ENCODE results near the gene MAD1L1.
"Not testable (repeated sequence)": the region's sequence is repeated elsewhere in the genome, so short reads cannot be mapped to it uniquely, and the experiment has no call there.

Gene MAD1L1

DNA sequence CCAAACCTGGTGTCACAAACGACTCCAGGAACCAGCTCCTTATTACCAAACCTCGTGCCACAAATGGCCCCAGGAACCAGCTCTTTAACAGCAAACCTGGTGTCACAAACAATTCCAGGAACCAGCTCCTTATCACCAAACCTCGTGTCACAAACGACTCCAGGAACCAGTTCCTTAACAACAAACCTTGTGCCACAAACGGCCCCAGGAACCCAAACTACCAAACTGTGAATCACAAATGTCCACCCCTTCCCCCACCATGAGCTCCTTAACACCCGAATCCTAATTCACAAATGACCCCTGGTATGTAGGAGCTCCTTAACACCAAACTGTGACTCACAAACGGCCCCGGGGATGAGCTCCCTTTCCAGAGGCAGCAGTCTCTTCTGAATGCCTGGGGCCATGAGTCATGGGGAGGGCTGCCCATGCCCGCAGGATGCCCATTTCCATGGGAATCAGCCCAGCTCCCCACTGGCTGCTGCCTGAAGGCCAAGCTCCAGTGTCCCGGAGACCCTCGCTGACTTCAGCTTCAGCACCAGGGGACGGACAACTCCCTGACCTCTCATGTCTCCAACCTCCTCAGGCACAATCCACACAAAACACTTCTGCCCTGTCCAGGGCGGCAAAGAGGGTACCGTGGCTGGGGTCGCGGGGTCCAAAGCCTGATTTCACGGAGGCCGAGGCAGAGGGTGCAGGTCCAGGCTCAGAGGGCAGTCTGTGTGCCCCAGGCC lies 349.5 kb downstream of the MAD1L1 start:
- no peak for DNase-seq (ENCODE audit: low spot score)

DNA sequence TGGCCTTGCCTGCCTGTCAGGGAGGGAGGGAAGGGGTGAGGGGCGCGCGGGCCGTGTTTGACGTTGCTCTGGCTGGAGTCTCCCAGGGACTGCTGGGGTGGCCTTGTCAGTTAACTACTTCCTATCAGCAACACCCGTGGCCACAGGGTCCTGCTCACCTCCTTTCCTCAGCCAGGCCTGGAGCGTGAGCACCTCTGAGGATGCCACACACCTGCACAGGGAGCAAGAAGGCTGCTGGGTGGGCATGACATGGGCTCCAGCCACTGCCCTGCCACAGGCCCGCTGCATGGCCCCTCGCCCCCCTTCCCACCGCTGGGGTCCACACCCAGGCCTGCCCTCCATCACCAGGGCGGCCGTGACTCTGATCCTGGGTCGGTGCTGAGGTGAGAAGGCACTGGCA lies 350.3 kb downstream of the MAD1L1 start:
- no peak for DNase-seq (ENCODE audit: low spot score)

DNA sequence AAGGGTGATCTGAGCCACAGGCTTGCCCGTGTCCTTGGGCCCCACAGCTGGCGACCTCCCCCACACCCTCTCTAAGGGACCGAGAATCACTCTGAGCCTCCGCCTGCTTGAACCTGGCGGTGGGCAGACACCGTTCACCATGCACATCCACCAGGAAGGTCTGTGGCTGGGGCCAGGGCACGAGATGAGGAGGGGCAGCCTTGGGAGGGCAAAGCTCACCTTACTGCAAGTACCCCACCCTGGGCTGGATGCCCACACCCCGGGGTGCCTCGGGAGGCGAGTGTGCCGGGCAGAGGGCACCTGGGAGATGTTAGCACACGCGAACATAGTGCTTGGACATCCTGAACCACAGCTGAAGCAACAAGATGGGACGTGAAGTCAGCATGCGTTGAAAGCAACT lies 350.8 kb downstream of the MAD1L1 start:
- DNase-seq (ENCODE audit: low spot score) = no peak

DNA sequence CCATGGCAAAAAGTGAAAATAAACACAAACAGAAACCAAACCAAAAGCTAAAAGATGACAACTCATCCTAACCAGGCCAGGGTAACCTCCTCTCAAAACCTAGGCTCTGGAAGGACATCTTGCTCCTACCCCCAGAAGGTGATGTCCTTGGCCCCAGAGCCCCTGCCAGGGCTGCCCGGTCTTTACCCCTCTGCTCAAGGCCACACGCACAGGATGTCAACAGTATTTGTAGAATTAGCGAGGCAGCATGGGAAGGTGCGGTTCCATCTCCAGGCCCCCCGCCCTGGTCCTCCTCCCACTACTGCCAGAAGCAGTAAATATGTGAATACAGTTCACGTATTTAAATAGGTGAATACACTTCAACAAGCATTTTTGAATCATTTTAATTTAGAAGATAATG lies 356.1 kb downstream of the MAD1L1 start:
- DNase-seq (ENCODE audit: low spot score) = not testable (repeated sequence)

DNA sequence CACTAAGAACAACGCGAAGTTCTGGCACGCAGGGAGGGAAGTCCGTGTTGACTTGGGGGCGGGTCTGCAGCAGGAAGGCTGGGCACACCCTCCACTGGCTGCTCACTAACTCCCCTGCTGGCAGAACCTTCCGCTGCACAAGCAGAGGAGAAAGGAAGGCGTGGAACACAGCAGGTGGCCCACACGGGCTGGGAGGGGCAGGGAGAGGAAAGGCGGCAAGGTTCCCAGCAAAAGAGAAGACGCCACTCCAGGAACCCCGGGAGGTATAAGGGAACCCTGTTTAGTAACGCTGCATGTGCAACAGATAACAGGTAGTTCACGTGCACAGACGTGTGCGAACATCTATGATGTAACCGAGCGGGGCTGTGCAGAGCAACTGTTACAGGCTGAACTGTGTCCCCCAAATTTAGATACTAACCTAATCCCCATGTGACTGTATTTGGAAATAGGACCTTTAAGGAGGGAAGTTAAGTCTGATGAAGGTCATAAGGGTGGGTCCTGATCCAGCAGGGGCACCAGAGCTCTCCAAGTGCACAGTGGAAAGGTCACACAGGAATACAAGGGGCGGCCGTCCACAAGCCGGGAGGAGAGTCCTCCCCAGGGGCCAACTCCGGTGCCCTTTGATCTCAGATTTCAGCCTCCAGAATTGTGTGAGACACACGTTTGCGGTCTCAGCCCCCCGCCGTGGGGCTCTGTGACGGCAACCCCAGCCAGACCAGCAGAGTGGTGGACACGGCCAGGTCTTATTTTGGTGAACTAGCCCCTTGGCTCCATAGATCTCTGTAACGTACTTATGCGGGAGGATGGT lies 357.1 kb downstream of the MAD1L1 start:
- not testable (repeated sequence) for DNase-seq (ENCODE audit: low spot score)

DNA sequence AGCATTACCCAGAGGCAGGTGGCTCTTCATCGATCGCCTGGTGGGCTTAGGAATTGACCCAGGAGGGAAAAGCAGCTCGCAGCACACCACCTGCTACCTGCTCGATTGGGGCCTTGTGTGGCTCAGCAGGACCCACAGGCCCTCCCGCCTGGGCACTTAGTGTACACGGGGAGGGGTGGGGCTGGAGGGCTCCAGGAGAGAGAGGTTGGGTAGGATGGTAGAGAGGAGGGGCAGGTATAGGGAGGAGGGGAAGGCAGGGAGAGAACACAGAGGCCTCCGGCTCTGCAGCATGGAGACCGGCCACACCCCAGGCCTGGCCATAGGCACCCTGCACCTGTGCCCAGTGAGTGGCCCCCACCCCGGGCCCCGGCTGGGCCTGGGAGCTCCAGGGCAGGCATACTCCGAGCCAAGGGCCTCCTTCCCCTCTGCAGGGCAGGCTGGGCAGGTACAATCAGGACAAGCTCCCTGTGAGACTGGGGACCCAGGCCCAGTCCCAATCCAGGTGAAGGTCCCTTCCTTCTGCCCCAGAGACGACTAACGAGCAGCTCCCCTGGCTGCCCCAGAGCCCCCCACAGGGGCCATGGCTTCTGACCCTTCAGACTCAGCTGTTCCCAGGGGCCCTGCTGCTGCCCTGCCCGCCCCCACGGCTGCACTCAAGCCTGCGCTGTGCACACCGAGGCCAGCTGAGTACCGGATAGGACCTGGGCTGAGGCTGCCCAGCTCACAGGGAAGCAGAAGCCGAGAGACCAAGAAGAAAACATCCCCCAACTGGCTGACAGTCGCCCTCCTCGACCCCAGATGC lies 358.0 kb downstream of the MAD1L1 start:
- DNase-seq (ENCODE audit: low spot score) = not testable (repeated sequence)

DNA sequence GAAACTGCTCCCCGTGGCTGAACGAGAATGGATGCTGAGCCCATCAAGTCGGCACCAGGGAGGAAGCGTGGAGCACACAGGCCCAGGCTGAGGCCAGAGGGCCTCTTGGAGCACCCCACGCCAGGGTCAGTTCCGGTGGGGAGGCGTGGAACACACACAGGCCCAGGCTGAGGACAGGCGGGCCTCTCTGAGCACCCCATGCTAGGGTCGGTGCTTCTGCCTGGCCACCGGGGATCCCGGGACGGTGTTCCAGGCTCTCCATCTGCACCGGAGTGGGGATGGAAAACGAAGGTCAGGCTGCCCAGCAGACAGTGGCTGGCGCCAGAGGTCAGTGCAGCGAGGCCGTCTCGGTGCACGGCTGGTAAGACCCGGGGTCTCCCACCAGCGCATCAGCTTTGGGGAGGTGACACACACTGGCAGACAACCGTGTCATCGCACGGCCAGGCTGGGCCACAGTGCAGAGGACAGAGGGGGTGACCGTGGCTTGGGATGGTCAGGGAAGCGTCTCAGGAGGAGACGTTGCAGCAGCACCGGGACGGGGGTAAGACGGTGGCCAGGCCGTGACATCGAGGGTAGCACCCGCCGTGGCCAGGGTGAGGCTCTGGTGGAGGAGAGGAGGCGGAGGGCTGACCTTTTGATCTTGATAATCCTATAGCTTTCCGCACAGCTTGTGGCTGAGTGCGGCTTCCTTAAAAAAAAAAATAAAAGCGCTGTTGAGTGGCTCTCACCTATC lies 358.7 kb downstream of the MAD1L1 start:
- no peak for DNase-seq (ENCODE audit: low spot score)

DNA sequence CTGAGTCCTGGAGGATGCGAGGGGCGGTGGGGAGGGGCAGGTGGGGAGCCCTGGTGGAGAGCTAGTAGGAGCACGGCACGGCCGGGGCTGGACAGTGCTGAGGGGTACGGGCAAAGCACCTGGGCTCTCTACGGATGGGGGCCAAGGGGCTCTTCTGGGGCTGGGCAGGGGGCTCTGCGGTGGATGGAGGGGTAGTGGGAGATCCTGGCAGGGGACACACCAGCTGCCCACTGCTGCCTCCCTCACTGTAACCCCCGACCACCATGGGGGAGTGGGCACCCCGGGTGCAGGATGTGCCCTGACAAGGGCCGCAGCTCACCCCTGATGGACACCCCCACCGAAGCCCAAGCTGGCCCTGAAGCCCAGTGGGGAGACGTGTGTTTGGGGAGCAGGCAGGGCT lies 359.3 kb downstream of the MAD1L1 start:
- DNase-seq (ENCODE audit: low spot score) = no peak

DNA sequence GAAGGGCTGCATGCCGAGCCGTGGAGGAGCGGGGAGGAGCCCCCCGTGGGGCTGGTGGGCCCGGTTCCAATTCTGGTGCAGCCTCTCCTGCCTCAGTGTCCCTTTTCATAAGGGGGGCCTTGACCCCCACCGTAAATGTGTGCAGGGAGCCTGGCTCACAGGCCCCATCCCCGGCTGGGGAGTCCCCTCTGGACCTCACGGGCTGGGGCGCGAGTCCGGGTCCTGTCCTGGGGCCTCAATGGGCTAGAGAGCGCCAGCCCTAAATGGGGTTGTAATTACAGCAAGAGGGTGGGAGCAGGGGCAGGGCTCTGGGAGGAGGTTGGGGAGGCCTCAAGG lies 359.7 kb downstream of the MAD1L1 start:
- no peak for DNase-seq (ENCODE audit: low spot score)

DNA sequence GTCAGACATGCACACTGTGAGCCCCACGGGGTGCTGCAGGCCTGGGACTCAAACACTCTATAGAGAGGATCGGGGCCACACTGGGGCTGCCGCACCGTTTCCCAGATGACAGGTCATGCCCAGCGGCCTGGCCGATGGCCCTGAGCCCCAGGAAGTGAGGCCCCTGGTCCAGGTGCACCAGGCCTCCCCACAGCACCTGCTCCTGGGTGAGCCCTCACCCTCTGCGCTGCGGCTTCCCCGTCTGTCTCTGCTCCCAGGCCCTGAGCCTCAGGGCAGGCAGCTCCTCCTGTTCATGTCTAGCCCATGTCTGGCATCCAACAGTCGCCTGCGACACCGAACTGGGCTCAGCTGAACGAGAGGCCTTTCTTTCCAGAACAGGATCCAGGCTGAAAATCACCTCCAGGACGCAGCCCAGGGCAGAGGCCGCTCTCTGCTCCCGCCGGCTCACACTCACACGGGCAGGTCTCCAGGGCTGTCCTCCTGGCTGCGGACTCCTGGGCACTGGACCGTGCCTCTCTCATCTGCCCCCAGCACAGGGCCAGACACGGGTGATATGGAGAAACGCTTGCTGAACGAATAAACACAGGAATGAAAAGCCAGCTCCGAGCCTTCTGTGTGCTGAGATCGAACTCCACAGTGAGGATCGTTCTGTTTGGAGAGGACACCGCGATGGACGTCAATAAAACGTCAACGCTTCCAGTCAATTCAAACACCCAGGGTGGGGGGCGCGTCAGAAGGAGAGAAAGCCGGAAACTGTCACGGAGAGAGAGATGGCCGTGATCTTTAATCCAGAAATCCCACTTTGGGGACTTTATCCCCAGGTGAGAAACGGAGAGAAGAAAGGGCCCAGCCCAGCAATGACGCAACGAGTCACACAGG lies 360.3 kb downstream of the MAD1L1 start:
- no peak for DNase-seq (ENCODE audit: low spot score)

DNA sequence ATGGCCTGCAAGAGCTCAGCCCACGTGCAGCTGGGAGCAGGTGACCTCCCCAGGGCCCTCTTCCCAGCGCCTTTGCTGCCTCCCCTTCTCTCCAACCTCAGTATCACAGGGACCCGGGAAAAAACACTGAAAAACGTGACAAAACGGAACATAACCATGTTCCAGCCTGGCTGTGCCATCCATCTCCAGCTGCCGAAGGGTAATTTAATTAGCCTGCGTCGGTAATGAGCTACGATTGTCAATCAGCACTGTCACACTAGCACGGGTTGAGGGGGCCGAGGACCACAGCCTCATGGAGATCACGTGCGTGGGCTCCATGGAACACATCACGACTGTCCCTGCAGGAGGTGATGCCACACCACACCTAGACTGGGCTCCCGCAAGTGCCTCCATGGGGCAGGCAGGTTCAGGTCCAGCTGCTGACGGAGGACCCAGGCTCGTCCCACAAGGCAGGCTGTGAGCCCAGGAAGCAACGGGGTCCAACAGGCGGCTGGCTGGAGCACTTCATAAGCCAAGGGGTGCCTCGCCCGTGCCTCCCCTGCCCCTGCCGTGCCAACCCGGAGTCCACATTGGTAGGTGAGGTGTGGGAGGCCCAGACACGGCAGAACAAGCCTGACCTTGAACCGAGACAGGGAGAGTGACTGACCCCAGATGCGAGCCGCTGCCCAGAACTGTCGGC lies 363.2 kb downstream of the MAD1L1 start:
- DNase-seq (ENCODE audit: low spot score) = no peak

DNA sequence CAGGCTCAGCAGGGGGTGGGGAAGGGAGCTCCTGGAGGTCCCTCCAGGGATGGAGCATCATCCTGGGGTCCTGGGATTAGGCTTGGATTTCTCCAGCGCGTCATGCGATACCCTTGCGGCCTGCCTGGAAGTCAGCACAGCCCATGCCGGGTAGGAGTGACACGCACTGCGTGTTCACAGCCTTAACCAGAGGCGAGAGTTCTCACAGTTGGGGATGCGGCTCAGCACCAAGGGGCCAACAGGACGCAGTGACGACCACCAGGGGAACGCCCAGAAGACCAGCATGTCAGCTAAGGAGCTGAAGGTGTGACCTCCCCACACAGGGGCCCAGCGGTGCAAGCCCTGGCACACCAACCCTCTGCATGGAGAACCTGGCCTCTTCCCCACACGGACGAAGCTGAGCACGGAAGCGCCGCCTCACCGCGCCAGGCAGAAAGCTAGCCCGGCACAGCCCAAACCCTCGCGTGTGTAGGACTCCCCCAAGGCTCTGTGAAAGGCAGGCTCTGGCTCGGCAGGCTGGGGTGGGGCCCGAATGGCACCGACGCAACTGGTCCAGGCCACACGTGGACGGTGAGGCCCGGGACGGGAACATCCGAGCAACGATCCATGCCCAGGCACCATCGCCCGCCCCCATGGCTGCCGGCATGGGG lies 364.1 kb downstream of the MAD1L1 start:
- DNase-seq (ENCODE audit: low spot score) = no peak

DNA sequence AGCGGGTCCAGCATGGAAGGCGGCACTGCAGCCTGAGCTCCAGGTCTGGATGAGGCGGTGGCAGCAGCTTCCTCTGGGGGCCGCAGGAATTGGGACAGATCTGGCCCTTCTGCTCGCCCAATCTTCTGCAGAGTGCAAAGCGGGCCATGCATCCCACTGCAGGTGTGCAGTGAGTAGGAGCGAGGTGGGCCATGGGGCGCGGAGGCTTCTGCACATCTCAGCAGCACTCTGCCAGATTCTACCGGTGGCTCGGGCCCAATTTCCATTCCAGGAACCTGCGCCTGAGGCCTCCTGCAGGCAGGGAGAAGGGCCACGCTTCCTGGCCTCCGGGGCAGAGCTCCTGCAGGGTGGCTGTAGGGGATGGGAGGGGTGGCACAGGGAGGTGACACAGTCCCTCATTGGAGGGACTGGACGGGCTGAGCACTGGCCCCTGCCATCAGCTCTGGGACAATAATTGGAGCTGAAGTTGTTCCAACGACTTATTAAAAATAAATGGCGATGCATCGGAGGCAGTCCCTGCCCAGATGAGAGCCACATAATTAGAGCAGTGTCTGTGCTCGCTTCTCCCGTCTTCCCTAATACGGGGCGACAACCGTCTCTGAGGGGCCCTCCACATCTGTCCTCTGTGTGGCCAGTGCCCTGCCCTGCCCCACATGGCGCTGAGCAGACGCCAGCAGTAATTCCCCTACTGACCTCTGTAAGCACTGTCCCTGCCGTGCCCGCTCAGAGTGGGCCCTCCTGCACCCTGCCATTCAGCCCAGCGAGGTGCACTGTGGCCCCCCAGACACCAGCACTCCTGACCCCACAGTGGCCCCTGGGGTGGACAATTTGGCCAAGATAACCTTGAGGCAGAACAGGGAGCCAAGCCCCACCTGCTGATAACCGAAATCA lies 365.1 kb downstream of the MAD1L1 start:
- DNase-seq (ENCODE audit: low spot score) = no peak

DNA sequence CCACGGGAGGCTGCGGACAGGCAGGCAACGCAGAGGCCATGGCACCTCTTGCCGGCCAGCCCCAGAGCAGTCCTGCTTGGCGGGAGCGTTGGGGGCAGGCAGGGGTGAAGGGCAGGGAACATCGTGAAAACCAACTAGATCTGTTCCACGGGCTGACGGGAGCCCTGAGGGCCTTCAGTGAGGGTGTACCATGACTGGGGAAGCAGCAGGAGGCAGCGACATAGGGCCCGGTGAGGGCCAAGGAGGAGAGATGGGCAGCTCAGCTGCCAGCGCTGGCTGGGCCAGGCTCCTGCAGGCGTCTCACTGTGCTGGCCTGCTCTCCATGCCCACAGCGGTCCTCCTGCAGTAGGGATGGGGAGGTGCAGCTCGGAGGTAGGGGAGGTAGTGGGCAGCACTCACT lies 366.1 kb downstream of the MAD1L1 start:
- DNase-seq (ENCODE audit: low spot score) = no peak

DNA sequence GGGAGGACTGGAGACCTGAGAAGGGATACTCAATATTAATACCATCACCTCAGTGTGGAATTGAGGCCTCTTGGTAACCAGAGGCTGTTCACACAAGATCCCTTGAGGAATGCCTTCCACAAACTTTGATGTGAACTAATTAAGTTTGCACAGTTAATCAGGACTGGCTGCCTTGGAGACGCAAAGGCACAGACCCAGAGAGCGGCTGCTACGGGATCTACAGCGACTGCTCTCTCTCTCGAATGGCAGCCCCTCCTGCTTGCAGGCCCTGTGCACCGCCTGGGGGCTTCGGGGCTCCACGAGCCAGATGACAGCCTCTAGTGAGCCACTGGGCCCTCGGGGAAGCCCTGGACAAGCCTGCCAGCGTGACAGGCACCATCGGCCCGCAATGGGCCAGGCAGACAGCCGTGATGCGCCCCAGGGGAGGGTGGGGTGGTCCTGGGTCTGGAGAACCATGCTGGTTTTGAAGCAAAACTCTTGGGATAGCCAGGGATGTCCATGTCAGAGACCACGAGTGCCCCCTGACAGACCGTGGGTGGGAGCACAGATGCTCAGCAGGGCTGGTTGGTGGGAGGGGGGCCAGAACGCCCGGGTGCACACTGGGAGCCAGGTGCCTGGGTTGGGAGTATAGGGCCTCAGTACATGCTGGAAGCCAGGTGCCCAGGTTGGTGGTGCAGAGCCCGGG lies 367.0 kb downstream of the MAD1L1 start:
- DNase-seq (ENCODE audit: low spot score) = no peak

DNA sequence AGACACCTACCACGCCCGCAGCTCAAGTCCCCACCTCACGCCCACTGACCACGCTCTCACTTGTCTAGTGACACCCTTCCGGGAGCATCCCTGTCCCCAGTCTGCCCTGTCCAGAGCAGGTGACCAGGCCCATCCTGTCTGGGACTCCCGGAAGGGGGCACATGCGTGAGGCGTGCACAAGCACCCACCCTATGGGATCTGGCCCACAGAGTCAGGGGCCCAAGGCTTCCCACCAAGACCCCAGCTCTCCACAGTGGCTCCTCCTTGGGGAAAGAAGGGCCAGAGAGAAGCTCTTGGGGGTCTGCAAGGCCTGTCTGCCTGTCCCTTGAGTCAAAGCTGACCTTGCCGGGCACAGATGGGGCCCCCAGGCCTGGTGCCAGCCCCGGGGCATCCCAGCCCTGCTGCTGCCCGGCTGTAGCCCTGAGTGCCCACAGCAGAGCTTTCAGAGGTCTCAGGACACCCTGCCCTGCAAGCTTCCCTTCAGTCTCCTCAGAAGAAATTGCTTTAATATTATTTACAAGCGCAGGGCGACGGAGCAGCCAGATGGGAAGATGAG lies 367.7 kb downstream of the MAD1L1 start:
- DNase-seq (ENCODE audit: low spot score) = no peak

DNA sequence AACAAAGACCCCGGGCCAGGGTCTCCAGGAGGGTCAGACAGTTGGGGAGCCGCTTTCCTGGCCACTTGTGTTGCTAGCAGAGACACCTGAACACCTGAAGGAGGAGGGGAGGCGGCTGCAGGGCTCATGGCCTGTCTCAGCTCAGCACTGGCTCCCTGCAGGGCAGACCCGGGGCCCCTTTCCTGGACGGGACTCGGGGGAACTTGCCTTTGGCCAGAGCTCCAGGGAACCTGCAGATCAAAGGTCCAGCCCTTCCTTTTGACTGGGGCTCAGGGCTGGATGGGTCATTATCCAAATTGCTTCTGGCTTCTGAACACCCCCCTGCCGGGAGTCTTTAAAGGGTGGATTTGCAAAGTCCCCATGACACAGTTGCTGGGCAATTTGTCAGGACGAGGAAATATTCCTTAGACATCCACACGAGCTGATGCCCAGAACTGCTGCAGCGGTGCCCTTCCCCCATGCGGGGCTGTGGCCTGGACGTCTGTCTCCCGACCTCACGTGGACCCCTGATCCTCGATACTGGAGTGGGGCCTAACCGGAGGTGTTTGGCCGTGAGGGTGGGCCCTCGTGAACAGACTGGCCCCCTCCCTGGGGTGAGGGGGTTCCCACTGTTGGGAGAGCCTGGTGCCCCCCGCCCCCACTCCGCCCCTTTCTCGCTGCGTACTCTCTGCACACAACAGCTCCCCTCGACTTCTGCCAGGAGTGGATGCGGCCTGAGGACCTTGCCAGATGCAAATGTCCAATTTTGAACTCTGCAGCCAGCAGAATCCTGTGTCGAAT lies 368.4 kb downstream of the MAD1L1 start:
- DNase-seq (ENCODE audit: low spot score) = no peak

Measured in left forelimb (tissue), 1 donor.